ENCODE results near the gene SMURF2.

- TF ChIP-seq TP53 (CRISPR knock-in tag; IDR thresholded peaks at IDR 0.05), result no peak
- no peak for TF ChIP-seq CTCF (IDR thresholded peaks at IDR 0.05)
- no peak for TF ChIP-seq ZNF232 (CRISPR knock-in tag; IDR thresholded peaks at IDR 0.05)
- TF ChIP-seq JUN (CRISPR knock-in tag; IDR thresholded peaks at IDR 0.05), result no peak
- TF ChIP-seq GTF2I (CRISPR knock-in tag; conservative IDR thresholded peaks at IDR 0.05), result no peak
Observed at GRCh38 chr17:64625541-64625940, 36.6 kb downstream of the SMURF2 start.

Data from WTC11 (cell line).